GM12878 (cell line): ENCODE results near the gene SLC9A3.

ENCODE experiments used
- CEBPB ChIP-seq, 2 experiments: fragments of 150-350 bp in 1 of 2; IDR thresholded peaks; 2 replicates each; pipeline ENCODE4 v1.6.1; 2012 to 2014; ENCODE audit warnings: low read depth in 2 of 2, low read length in 2 of 2, borderline replicate concordance in 1 of 2, inconsistent platforms in 1 of 2
- EZH2 ChIP-seq: IDR thresholded peaks from 2 replicates; pipeline ENCODE4 v1.6.1; 2012; ENCODE audit warnings: low read depth, mild to moderate bottlenecking, control low read depth, inconsistent platforms, low read length, borderline replicate concordance; ENCODE audit not compliant: control insufficient read depth
- POLR2A ChIP-seq: IDR thresholded peaks from 2 replicates; pipeline ENCODE4 v1.6.1; 2011; ENCODE audit warnings: low read depth, mild to moderate bottlenecking, low read length
- POLR2AphosphoS2 ChIP-seq: IDR thresholded peaks from 2 replicates; pipeline ENCODE4 v1.6.1; 2011; ENCODE audit warnings: low read depth, mild to moderate bottlenecking, low read length, improper control_type of control experiment, moderate library complexity
- POU2F2 ChIP-seq: IDR thresholded peaks from 3 replicates; pipeline ENCODE4 v1.6.1; 2011; ENCODE audit warnings: low read depth, mild to moderate bottlenecking, low read length, borderline replicate concordance
- RCOR1 ChIP-seq: conservative IDR thresholded peaks from 2 replicates; pipeline ENCODE4 v1.6.1; 2012; ENCODE audit warnings: low read depth, low read length, improper control_type of control experiment
- SMC3 ChIP-seq: IDR thresholded peaks from 2 replicates; pipeline ENCODE4 v1.6.1; 2011; ENCODE audit warnings: low read length, improper control_type of control experiment, borderline replicate concordance
- SREBF1 ChIP-seq: IDR thresholded peaks from 2 replicates; pipeline ENCODE4 v1.6.1; 2012; ENCODE audit warnings: mild to moderate bottlenecking, low read length
- SRF ChIP-seq, 2 experiments: IDR thresholded peaks; 2 replicates each; pipeline ENCODE4 v1.6.1; 2011; ENCODE audit warnings: low read depth in 2 of 2, low read length in 2 of 2, mild to moderate bottlenecking in 1 of 2, moderate library complexity in 1 of 2
- YBX1 ChIP-seq: fragments of 450-650 bp; IDR thresholded peaks from 2 replicates; pipeline ENCODE4 v1.6.1; 2016; ENCODE audit warnings: antibody characterized with exemption
- TF ChIP-seq, protein P1 (sequence below): fragments of 450-650 bp; conservative IDR thresholded peaks from 2 replicates; pipeline ENCODE4 v1.6.1; 2017; ENCODE audit warnings: mild to moderate bottlenecking, moderate library complexity
- TF ChIP-seq, protein P2 (sequence below): IDR thresholded peaks from 2 replicates; pipeline ENCODE4 v1.6.1; 2011; ENCODE audit warnings: borderline replicate concordance, low read depth, mild to moderate bottlenecking, moderate library complexity, low read length; ENCODE audit not compliant: insufficient read depth, poor library complexity, severe bottlenecking

- TF ChIP-seq, protein P1, sequence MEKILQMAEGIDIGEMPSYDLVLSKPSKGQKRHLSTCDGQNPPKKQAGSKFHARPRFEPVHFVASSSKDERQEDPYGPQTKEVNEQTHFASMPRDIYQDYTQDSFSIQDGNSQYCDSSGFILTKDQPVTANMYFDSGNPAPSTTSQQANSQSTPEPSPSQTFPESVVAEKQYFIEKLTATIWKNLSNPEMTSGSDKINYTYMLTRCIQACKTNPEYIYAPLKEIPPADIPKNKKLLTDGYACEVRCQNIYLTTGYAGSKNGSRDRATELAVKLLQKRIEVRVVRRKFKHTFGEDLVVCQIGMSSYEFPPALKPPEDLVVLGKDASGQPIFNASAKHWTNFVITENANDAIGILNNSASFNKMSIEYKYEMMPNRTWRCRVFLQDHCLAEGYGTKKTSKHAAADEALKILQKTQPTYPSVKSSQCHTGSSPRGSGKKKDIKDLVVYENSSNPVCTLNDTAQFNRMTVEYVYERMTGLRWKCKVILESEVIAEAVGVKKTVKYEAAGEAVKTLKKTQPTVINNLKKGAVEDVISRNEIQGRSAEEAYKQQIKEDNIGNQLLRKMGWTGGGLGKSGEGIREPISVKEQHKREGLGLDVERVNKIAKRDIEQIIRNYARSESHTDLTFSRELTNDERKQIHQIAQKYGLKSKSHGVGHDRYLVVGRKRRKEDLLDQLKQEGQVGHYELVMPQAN: no peak
- TF ChIP-seq POLR2A (no peak), POU2F2 (no peak), CEBPB (IDR thresholded peaks at IDR 0.05; ENCODE audit: borderline replicate concordance in 1 of 2, low read depth in 2 of 2, low read length in 2 of 2) (no peak), YBX1 (no peak), EZH2 (no peak), SMC3 (no peak), RCOR1 (no peak), POLR2AphosphoS2 (no peak), SREBF1 (no peak), SRF (IDR thresholded peaks at IDR 0.05; ENCODE audit: low read depth in 2 of 2, low read length in 2 of 2) (no peak)
- TF ChIP-seq, protein P2, sequence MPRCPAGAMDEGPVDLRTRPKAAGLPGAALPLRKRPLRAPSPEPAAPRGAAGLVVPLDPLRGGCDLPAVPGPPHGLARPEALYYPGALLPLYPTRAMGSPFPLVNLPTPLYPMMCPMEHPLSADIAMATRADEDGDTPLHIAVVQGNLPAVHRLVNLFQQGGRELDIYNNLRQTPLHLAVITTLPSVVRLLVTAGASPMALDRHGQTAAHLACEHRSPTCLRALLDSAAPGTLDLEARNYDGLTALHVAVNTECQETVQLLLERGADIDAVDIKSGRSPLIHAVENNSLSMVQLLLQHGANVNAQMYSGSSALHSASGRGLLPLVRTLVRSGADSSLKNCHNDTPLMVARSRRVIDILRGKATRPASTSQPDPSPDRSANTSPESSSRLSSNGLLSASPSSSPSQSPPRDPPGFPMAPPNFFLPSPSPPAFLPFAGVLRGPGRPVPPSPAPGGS: no peak
These were observed 27.1 kb downstream of the SLC9A3 start for GRCh38 chr5:497090-497700.
